Neural cell (in vitro differentiated cells): ENCODE measurements around the gene TAPBPL. TPM values are rescaled to one million over a fixed set of nuclear protein-coding genes. Genes with fewer than 3 reads are reported as not detected.

ENCODE experiments used
- H2AFZ ChIP-seq: fragments of 200-600, 300-800 bp; sonication (generic), shearing (Covaris generic); 2 replicates; pipeline ENCODE4 v1.6.0; 2014; ENCODE audit warnings: low read depth, mild to moderate bottlenecking, antibody characterized with exemption, low read length, moderate library complexity
- H3F3A ChIP-seq: fragments of 200-600 bp; shearing (Covaris generic); 2 replicates; pipeline ENCODE4 v1.6.1; 2016; ENCODE audit warnings: mild to moderate bottlenecking, moderate library complexity, mixed read lengths, antibody characterized with exemption, low read length; ENCODE audit not compliant: insufficient read depth, poor library complexity, severe bottlenecking
- H3K27ac ChIP-seq: fragments of 200-600, 300-800 bp; sonication (generic), shearing (Covaris generic); 2 replicates; pipeline ENCODE4 v1.5.1; 2014; ENCODE audit warnings: mild to moderate bottlenecking, low read length, moderate library complexity
- H3K27me3 ChIP-seq: fragments of 300-800, 200-600 bp; sonication (generic), shearing (Covaris generic); 2 replicates; pipeline ENCODE4 v1.6.0; 2014; ENCODE audit warnings: mild to moderate bottlenecking, low read depth, low read length, moderate library complexity; ENCODE audit not compliant: insufficient read depth
- H3K36me3 ChIP-seq: fragments of 300-800, 200-600 bp; sonication (generic), shearing (Covaris generic); 2 replicates; pipeline ENCODE4 v1.5.1; 2014; ENCODE audit warnings: mild to moderate bottlenecking, antibody characterized with exemption, low read length, moderate library complexity; ENCODE audit not compliant: insufficient read depth
- H3K4me2 ChIP-seq: fragments of 300-800, 200-600 bp; sonication (generic), shearing (Covaris generic); 2 replicates; pipeline ENCODE4 v1.6.0; 2014; ENCODE audit warnings: mild to moderate bottlenecking, low read length
- H3K4me3 ChIP-seq: fragments of 300-800, 200-600 bp; sonication (generic), shearing (Covaris generic); 2 replicates; pipeline ENCODE4 v1.5.1; 2014; ENCODE audit warnings: mild to moderate bottlenecking, low read length, moderate library complexity
- H3K79me2 ChIP-seq: fragments of 200-600 bp; shearing (Covaris generic); replicated peaks from 2 replicates; pipeline ENCODE4 v1.6.0; 2014; ENCODE audit warnings: mild to moderate bottlenecking, low read length, moderate library complexity; ENCODE audit not compliant: insufficient read depth
- H3K9ac ChIP-seq: fragments of 300-800, 200-600 bp; sonication (generic), shearing (Covaris generic); 2 replicates; pipeline ENCODE4 v1.6.1; 2016; ENCODE audit warnings: mild to moderate bottlenecking, low read length, mixed read lengths
- H3K9me2 ChIP-seq: fragments of 200-600 bp; shearing (Covaris generic); 2 replicates; pipeline ENCODE4 v1.6.1; 2016; ENCODE audit warnings: mild to moderate bottlenecking, low read length, mixed read lengths; ENCODE audit not compliant: insufficient read depth
- H3K9me3 ChIP-seq: fragments of 200-600, 300-800 bp; sonication (generic), shearing (Covaris generic); 2 replicates; pipeline ENCODE4 v1.6.1; 2016; ENCODE audit warnings: mild to moderate bottlenecking, mixed run types, low read length, moderate library complexity, mixed read lengths
- H4K20me1 ChIP-seq: fragments of 200-600 bp; shearing (Covaris generic); 2 replicates; pipeline ENCODE4 v1.6.1; 2016; ENCODE audit warnings: mild to moderate bottlenecking, mixed run types; ENCODE audit not compliant: insufficient read depth
- EP300 ChIP-seq: fragments of 450-650 bp; conservative IDR thresholded peaks from 2 replicates; pipeline ENCODE4 v1.6.1; 2014; ENCODE audit warnings: antibody characterized with exemption, mild to moderate bottlenecking, moderate library complexity; ENCODE audit not compliant: poor library complexity, severe bottlenecking
- POLR2AphosphoS5 ChIP-seq: IDR thresholded peaks from 2 replicates; pipeline ENCODE4 v1.6.1; 2012
- RAD21 ChIP-seq: fragments of 450-650 bp; conservative IDR thresholded peaks from 2 replicates; pipeline ENCODE4 v1.6.1; 2014; ENCODE audit warnings: antibody characterized with exemption, mild to moderate bottlenecking, moderate library complexity
- SMC3 ChIP-seq: fragments of 450-650 bp; conservative IDR thresholded peaks from 2 replicates; pipeline ENCODE4 v1.6.1; 2014; ENCODE audit warnings: antibody characterized with exemption, mild to moderate bottlenecking, moderate library complexity; ENCODE audit not compliant: poor library complexity
- TAF1 ChIP-seq: IDR thresholded peaks from 2 replicates; pipeline ENCODE4 v1.6.1; 2012; ENCODE audit warnings: low read depth
- polyA plus RNA-seq: library from polyadenylated mRNA; depleted of rRNA; stranded (reverse); fragments of >200 nt; gene quantifications from 2 replicates; pipeline ENCODE4 v1.2.3, GENCODE V29; 2014
- TF ChIP-seq, protein P1 (sequence below): fragments of 450-650 bp; IDR thresholded peaks from 2 replicates; pipeline ENCODE4 v1.5.1; 2014; ENCODE audit warnings: antibody characterized with exemption, mild to moderate bottlenecking, moderate library complexity; ENCODE audit not compliant: poor library complexity, severe bottlenecking
- TF ChIP-seq, protein P2 (sequence below): IDR thresholded peaks from 2 replicates; pipeline ENCODE4 v1.6.1; 2012; ENCODE audit warnings: borderline replicate concordance

TAPBPL gene
- polyA plus RNA-seq, 1 donor from 2014 or later = not detected

DNA sequence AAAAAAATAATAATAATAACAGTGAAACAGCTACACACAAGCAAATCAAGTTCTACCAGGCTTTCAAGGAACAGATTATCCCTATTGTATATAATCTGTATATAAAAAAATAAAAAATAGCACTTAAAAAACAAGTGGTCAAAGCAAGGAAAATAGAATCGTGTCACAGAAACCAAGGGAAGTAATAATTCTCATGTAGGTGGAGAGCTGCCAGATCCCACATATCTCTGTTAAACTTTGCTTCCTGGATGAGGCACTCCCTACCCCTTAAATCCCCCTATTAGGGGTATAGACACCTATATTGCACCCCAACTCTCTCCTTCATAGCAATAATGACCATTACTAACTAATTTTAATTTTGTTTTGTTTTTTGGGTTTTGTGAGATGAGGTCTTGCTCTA, 11.5 kb upstream of the TAPBPL start:
- TF ChIP-seq TAF1 (no peak), EP300 (no peak), POLR2AphosphoS5 (no peak), RAD21 (no peak), SMC3 (no peak)
- TF ChIP-seq, protein P1, sequence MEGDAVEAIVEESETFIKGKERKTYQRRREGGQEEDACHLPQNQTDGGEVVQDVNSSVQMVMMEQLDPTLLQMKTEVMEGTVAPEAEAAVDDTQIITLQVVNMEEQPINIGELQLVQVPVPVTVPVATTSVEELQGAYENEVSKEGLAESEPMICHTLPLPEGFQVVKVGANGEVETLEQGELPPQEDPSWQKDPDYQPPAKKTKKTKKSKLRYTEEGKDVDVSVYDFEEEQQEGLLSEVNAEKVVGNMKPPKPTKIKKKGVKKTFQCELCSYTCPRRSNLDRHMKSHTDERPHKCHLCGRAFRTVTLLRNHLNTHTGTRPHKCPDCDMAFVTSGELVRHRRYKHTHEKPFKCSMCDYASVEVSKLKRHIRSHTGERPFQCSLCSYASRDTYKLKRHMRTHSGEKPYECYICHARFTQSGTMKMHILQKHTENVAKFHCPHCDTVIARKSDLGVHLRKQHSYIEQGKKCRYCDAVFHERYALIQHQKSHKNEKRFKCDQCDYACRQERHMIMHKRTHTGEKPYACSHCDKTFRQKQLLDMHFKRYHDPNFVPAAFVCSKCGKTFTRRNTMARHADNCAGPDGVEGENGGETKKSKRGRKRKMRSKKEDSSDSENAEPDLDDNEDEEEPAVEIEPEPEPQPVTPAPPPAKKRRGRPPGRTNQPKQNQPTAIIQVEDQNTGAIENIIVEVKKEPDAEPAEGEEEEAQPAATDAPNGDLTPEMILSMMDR = no peak

DNA sequence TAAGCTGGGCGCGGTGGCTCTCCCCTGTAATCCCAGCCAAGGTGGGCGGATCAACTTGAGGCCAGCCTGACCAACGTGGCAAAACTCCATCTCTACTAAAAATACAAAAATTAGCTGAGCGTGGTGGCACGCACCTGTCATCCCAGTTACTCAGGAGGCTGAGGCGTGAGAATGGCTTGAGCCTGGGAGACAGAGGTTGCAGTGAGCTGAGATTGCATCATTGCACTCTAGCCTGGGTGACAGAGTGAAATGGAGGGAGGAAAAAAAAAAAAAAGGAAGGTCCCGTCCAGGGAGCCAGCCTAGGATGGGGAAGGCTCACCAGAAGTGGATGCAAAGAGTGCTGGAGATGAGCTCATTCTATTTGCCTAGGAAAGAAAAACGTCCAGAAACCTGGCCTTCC, 9.0 kb upstream of the TAPBPL start:
- H3K36me3 ChIP-seq = no peaks in the 10 kb centered on the region
- H3K4me2 ChIP-seq = no peak overlapping the region
- H4K20me1 ChIP-seq = no peaks in the 10 kb centered on the region
- TF ChIP-seq, protein P1 = no peak
- no peak for TF ChIP-seq SMC3
- TF ChIP-seq, protein P2, sequence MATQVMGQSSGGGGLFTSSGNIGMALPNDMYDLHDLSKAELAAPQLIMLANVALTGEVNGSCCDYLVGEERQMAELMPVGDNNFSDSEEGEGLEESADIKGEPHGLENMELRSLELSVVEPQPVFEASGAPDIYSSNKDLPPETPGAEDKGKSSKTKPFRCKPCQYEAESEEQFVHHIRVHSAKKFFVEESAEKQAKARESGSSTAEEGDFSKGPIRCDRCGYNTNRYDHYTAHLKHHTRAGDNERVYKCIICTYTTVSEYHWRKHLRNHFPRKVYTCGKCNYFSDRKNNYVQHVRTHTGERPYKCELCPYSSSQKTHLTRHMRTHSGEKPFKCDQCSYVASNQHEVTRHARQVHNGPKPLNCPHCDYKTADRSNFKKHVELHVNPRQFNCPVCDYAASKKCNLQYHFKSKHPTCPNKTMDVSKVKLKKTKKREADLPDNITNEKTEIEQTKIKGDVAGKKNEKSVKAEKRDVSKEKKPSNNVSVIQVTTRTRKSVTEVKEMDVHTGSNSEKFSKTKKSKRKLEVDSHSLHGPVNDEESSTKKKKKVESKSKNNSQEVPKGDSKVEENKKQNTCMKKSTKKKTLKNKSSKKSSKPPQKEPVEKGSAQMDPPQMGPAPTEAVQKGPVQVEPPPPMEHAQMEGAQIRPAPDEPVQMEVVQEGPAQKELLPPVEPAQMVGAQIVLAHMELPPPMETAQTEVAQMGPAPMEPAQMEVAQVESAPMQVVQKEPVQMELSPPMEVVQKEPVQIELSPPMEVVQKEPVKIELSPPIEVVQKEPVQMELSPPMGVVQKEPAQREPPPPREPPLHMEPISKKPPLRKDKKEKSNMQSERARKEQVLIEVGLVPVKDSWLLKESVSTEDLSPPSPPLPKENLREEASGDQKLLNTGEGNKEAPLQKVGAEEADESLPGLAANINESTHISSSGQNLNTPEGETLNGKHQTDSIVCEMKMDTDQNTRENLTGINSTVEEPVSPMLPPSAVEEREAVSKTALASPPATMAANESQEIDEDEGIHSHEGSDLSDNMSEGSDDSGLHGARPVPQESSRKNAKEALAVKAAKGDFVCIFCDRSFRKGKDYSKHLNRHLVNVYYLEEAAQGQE = no peak
- H3K27ac ChIP-seq = no peak overlapping the region
- no peak overlapping the region for H2AFZ ChIP-seq
- no peak overlapping the region for H3K4me3 ChIP-seq
- no peaks in the 10 kb centered on the region for H3K79me2 ChIP-seq
- no peaks in the 10 kb centered on the region for H3K9me3 ChIP-seq
- no peaks in the 10 kb centered on the region for H3K27me3 ChIP-seq
- no peaks in the 10 kb centered on the region for H3F3A ChIP-seq
- H3K9me2 ChIP-seq = no peaks in the 10 kb centered on the region
- H3K9ac ChIP-seq = no peak overlapping the region

More for the DNA sequence above, 11.5 kb upstream of the TAPBPL start:
- H3K4me3 ChIP-seq = no peak overlapping the region
- no peaks in the 10 kb centered on the region for H3K79me2 ChIP-seq
- H3K9ac ChIP-seq = no peak overlapping the region
- no peaks in the 10 kb centered on the region for H3K9me3 ChIP-seq
- no peaks in the 10 kb centered on the region for H3K9me2 ChIP-seq
- no peak overlapping the region for H3K27ac ChIP-seq
- no peak overlapping the region for H3K4me2 ChIP-seq
- no peaks in the 10 kb centered on the region for H3F3A ChIP-seq
- H3K36me3 ChIP-seq = no peaks in the 10 kb centered on the region
- no peaks in the 10 kb centered on the region for H4K20me1 ChIP-seq
- no peak overlapping the region for H2AFZ ChIP-seq
- H3K27me3 ChIP-seq = no peaks in the 10 kb centered on the region
